IPS-20b (cell line): ENCODE data around the gene ZNF576.
A peak's percentile ranks its signal among the peaks of the same experiment; 100 is the strongest.

Experiments
- H3K27ac ChIP-seq: one replicate; pipeline ENCODE4 v1.5.1; 2013; ENCODE audit warnings: low read length
- H3K27me3 ChIP-seq: 2 replicates; pipeline ENCODE4 v1.6.1; 2013; ENCODE audit warnings: mild to moderate bottlenecking, low read length, inconsistent platforms; ENCODE audit not compliant: insufficient read depth
- H3K36me3 ChIP-seq: 2 replicates; pipeline ENCODE4 v1.6.1; 2013; ENCODE audit warnings: low read depth, mild to moderate bottlenecking, inconsistent platforms, low read length, moderate library complexity; ENCODE audit not compliant: insufficient read depth
- H3K4me1 ChIP-seq: 2 replicates; pipeline ENCODE4 v1.6.1; 2013; ENCODE audit warnings: mild to moderate bottlenecking, control low read depth, inconsistent platforms, low read length, moderate library complexity; ENCODE audit not compliant: insufficient read depth
- H3K4me3 ChIP-seq: 2 replicates; pipeline ENCODE4 v1.5.1; 2013; ENCODE audit warnings: mild to moderate bottlenecking, low read length, inconsistent platforms
- H3K9ac ChIP-seq: 2 replicates; pipeline ENCODE4 v1.6.1; 2013; ENCODE audit warnings: low read depth, mild to moderate bottlenecking, inconsistent platforms, low read length, moderate library complexity
- H3K9me3 ChIP-seq: 2 replicates; pipeline ENCODE4 v1.6.1; 2013; ENCODE audit warnings: mild to moderate bottlenecking, low read depth, low read length, inconsistent platforms; ENCODE audit not compliant: insufficient read depth

ZNF576 gene

GRCh38 chr19:43562226-43562697 is 34.1 kb upstream of the ZNF576 start:
- H3K36me3 ChIP-seq = peaks cover 27% of the 10 kb centered on the region; the same call in 1 of the 2 replicates
- no peak overlapping the region for H3K4me3 ChIP-seq
- H3K9me3 ChIP-seq = no peaks in the 10 kb centered on the region
- no peaks in the 10 kb centered on the region for H3K4me1 ChIP-seq
- H3K9ac ChIP-seq = no peak overlapping the region
- no peak overlapping the region for H3K27ac ChIP-seq
- no peaks in the 10 kb centered on the region for H3K27me3 ChIP-seq

- Histone ChIP-seq H3K4me1 (no peaks in the 10 kb centered on the region), H3K27ac (no peak overlapping the region), H3K4me3 (no peak overlapping the region), H3K9me3 (no peaks in the 10 kb centered on the region), H3K27me3 (no peaks in the 10 kb centered on the region), H3K36me3 (peaks cover 27% of the 10 kb centered on the region; the same call in 1 of the 2 replicates), H3K9ac (no peak overlapping the region)
Observed at GRCh38 chr19:43562698-43563241, 33.6 kb upstream of the ZNF576 start.

- no peaks in the 10 kb centered on the region for H3K4me1 ChIP-seq
Observed at GRCh38 chr19:43563816-43564457, 32.5 kb upstream of the ZNF576 start.

GRCh38 chr19:43564800-43565199 is 31.6 kb upstream of the ZNF576 start:
- Histone ChIP-seq H3K9me3 (no peaks in the 10 kb centered on the region), H3K4me1 (peaks cover 2% of the 10 kb centered on the region; the same call in 1 of the 2 replicates), H3K4me3 (no peak overlapping the region), H3K27me3 (no peaks in the 10 kb centered on the region), H3K9ac (no peak overlapping the region), H3K36me3 (peaks cover 18% of the 10 kb centered on the region; the same call in 1 of the 2 replicates), H3K27ac (no peak overlapping the region)

More at GRCh38 chr19:43563816-43564457, 32.5 kb upstream of the ZNF576 start:
- H3K27ac ChIP-seq = no peak overlapping the region
- no peak overlapping the region for H3K9ac ChIP-seq
- peaks cover 23% of the 10 kb centered on the region; the same call in 1 of the 2 replicates for H3K36me3 ChIP-seq
- no peaks in the 10 kb centered on the region for H3K27me3 ChIP-seq
- no peak overlapping the region for H3K4me3 ChIP-seq
- H3K9me3 ChIP-seq = no peaks in the 10 kb centered on the region

- no peak overlapping the region; the same call in 1 of the 2 replicates for H3K4me3 ChIP-seq
- no peaks in the 10 kb centered on the region for H3K9me3 ChIP-seq
- H3K27ac ChIP-seq = no peak overlapping the region
- H3K4me1 ChIP-seq = peaks cover 7% of the 10 kb centered on the region
- H3K27me3 ChIP-seq = no peaks in the 10 kb centered on the region
- H3K9ac ChIP-seq = peak overlapping the region; percentile 43; the same call in 1 of the 2 replicates
- H3K36me3 ChIP-seq = 0 out of 2 replicates have a peak, but pooled peaks cover 11% of the 10 kb centered on the region
Observed at GRCh38 chr19:43569657-43570056, 26.7 kb upstream of the ZNF576 start.

- H3K27me3 ChIP-seq = no peaks in the 10 kb centered on the region
- peak overlapping the region; percentile 43; the same call in 1 of the 2 replicates for H3K9ac ChIP-seq
- 0 out of 2 replicates have a peak, but pooled peaks cover 11% of the 10 kb centered on the region for H3K36me3 ChIP-seq
- H3K4me3 ChIP-seq = peak overlapping the region; percentile 21; the same call in 1 of the 2 replicates
- H3K9me3 ChIP-seq = no peaks in the 10 kb centered on the region
- no peak overlapping the region for H3K27ac ChIP-seq
- H3K4me1 ChIP-seq = peaks cover 9% of the 10 kb centered on the region
Observed at GRCh38 chr19:43570174-43570791, 26.1 kb upstream of the ZNF576 start.

GRCh38 chr19:43572171-43572588 is 24.2 kb upstream of the ZNF576 start:
- Histone ChIP-seq H3K9ac (no peak overlapping the region), H3K36me3 (0 out of 2 replicates have a peak, but pooled peaks cover 11% of the 10 kb centered on the region), H3K4me1 (peaks cover 9% of the 10 kb centered on the region), H3K4me3 (no peak overlapping the region), H3K27me3 (no peaks in the 10 kb centered on the region), H3K27ac (no peak overlapping the region), H3K9me3 (no peaks in the 10 kb centered on the region)

GRCh38 chr19:43574424-43575155 is 21.8 kb upstream of the ZNF576 start:
- Histone ChIP-seq H3K4me1 (peaks cover 9% of the 10 kb centered on the region), H3K36me3 (0 out of 2 replicates have a peak, but pooled peaks cover 11% of the 10 kb centered on the region), H3K27me3 (no peaks in the 10 kb centered on the region), H3K9ac (peak overlapping the region; percentile 98), H3K4me3 (peak overlapping the region; percentile 100), H3K9me3 (no peaks in the 10 kb centered on the region), H3K27ac (no peak overlapping the region)

GRCh38 chr19:43575156-43575950 is 21.0 kb upstream of the ZNF576 start, which contains the start of the genes PINLYP and XRCC1:
TSS of gene PINLYP (plus strand) at chr19:43575801. CDS start at chr19:43577192, 1,391 bp downstream.
TSS of gene XRCC1 (minus strand) at chr19:43575527. CDS start at chr19:43575458, 69 bp downstream.
- Histone ChIP-seq H3K9ac (peak within 1 kb of the TSS; percentile 98), H3K4me3 (peak within 1 kb of the TSS; percentile 100), H3K27me3 (no peaks in the 10 kb centered on the region), H3K27ac (peak within 1 kb of the TSS; percentile 81), H3K36me3 (0 out of 2 replicates have a peak, but pooled peaks cover 11% of the 10 kb centered on the region), H3K4me1 (peaks cover 3% of the 10 kb centered on the region; the same call in 1 of the 2 replicates), H3K9me3 (no peaks in the 10 kb centered on the region)

GRCh38 chr19:43575955-43576878 is 20.2 kb upstream of the ZNF576 start:
- no peaks in the 10 kb centered on the region for H3K9me3 ChIP-seq
- peaks cover 3% of the 10 kb centered on the region; the same call in 1 of the 2 replicates for H3K4me1 ChIP-seq
- peak overlapping the region; percentile 79; the same call in 1 of the 2 replicates for H3K9ac ChIP-seq
- H3K4me3 ChIP-seq = peak overlapping the region; percentile 100
- H3K27me3 ChIP-seq = no peaks in the 10 kb centered on the region
- H3K27ac ChIP-seq = peak overlapping the region; percentile 79
- H3K36me3 ChIP-seq = 0 out of 2 replicates have a peak, but pooled peaks cover 11% of the 10 kb centered on the region
